H1 (cell line): ENCODE results near the gene STX2. TPM values are rescaled to one million over a fixed set of nuclear protein-coding genes. Genes with fewer than 3 reads are reported as not detected.

ENCODE experiments used
- EZH2 ChIP-seq: fragments of 200-600 bp; sonication (generic); IDR thresholded peaks from 2 replicates; pipeline ENCODE4 v1.7.1; 2012; ENCODE audit warnings: low read depth, mild to moderate bottlenecking, moderate library complexity, low read length, inconsistent platforms; ENCODE audit not compliant: severe bottlenecking
- SRF ChIP-seq: IDR thresholded peaks from 2 replicates; pipeline ENCODE4 v1.6.1; 2011; ENCODE audit warnings: mild to moderate bottlenecking, low read depth, low read length, moderate library complexity
- polyA plus RNA-seq, 7 experiments: library from polyadenylated mRNA; depleted of rRNA in 3 of 7; stranded (reverse) in 5 of 7; unstranded in 2 of 7; fragments of >200 nt in 5 of 7; fragments of 200-250 nt in 2 of 7; gene quantifications; 1 replicate in 5 of 7; 2 replicates in 1 of 7; 4 replicates in 1 of 7; pipeline versions ENCODE4 v1.2.1 to v1.2.3, GENCODE V29; 2011 to 2013; ENCODE audit warnings: missing spikeins in 2 of 7, mixed read lengths in 2 of 7
- total RNA-seq: library from RNA; stranded (reverse); fragmentation: NEBNext Ultra II Directional; extraction: Animal tissue kit (Norgen Biotek cat#: 25700); gene quantifications from 2 replicates; pipeline ENCODE4 v1.2.1, GENCODE V29; 2021

Gene STX2
- total and polyA plus RNA-seq, 2 of the 8 experiments (the other 6 are each of a cell fraction or from before 2014, with no cell fraction given), result 20.0 to 26.3 TPM

DNA sequence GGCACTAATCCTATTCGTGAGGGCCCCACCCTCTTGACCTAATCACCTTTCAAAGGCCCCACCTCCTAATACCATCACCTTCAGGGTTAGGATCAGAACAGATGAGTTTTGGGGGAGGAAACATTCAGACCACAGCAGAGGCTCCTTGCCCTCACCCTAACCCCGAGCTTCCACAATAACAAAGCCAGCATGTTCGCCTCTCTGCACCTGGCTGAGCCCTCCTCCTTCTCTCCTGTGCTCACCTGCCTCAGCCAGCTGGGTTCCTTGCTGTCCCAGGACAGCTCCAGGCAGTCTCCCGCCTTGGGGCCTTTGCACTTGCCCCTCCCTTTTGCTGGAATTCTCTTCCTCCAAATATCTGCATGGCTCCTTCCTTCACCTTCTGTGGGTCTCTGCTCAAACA is 23.1 kb upstream of the STX2 start (continued):
- TF ChIP-seq EZH2, result no peak
- no peak for TF ChIP-seq SRF
